GM12891 (cell line): ENCODE measurements around the gene SPX.

Source experiments
- POLR2A ChIP-seq: IDR thresholded peaks from 2 replicates; pipeline ENCODE4 v1.6.1; 2011; ENCODE audit warnings: low read depth, low read length, control low read depth
- POLR2AphosphoS5 ChIP-seq: IDR thresholded peaks from 2 replicates; pipeline ENCODE4 v1.6.1; 2011; ENCODE audit warnings: low read depth, low read length, control low read depth
- POU2F2 ChIP-seq: IDR thresholded peaks from 2 replicates; pipeline ENCODE4 v1.6.1; 2011; ENCODE audit warnings: low read depth, mild to moderate bottlenecking, control low read depth, low read length, moderate library complexity
- TAF1 ChIP-seq: IDR thresholded peaks from 2 replicates; pipeline ENCODE4 v1.6.1; 2011; ENCODE audit warnings: low read depth, low read length, control low read depth

GRCh38 chr12:21518451-21518850, 7.6 kb upstream of the SPX start:
- TF ChIP-seq POLR2AphosphoS5 = no peak
- TF ChIP-seq POLR2A = no peak
- no peak for TF ChIP-seq POU2F2
- TF ChIP-seq TAF1 = no peak
